ENCODE data around the gene SCRN1.

GRCh38 chr7:29953726-29954347, 35.8 kb downstream of the SCRN1 start:
- TF ChIP-seq CTCF (IDR thresholded peaks at IDR 0.05), result no peak
- no peak for TF ChIP-seq POLR2A (IDR thresholded peaks at IDR 0.05)
- no peak for TF ChIP-seq POLR2AphosphoS5 (IDR thresholded peaks at IDR 0.05)

All from prostate gland (tissue), 2 donors.